SK-N-SH (cell line): ENCODE data around the gene FZR1. TPM values are rescaled to one million over a fixed set of nuclear protein-coding genes. Genes with fewer than 3 reads are reported as not detected.

Source experiments
- CTCF ChIA-PET: fragments of 300-600, 350-600 bp; formaldehyde crosslinking; extraction: SDS; loops from one replicate; lab custom pipeline; 2021; lab: Yijun Ruan, JAX
- POLR2A ChIA-PET: fragments of 350-600 bp; sonication (Branson Sonifier 250); formaldehyde crosslinking; extraction: SDS; loops from one replicate; lab custom pipeline; 2020; ENCODE audit warnings: antibody characterized with exemption, inconsistent platforms; lab: Yijun Ruan, JAX
- DNase-seq: peaks from one replicate; pipeline ENCODE4 v3.0.0; 2012
- H2AFZ ChIP-seq: fragments of 200-600 bp; sonication (generic); 2 replicates; pipeline ENCODE4 v1.8.1; 2016; ENCODE audit warnings: antibody characterized with exemption, mild to moderate bottlenecking, low read depth
- H3F3A ChIP-seq: fragments of 200-600 bp; sonication (generic); replicated peaks from 2 replicates; pipeline ENCODE3; 2016; ENCODE audit warnings: antibody characterized with exemption, mild to moderate bottlenecking; ENCODE audit not compliant: insufficient read depth
- H3K27ac ChIP-seq, 2 experiments: fragments of 200-500 bp in 1 of 2; fragments of 200-600 bp in 1 of 2; sonication (Bioruptor generic) in 1 of 2; sonication (generic), shearing (Covaris generic) in 1 of 2; 2 replicates each; pipeline versions ENCODE4 v1.5.1 to v1.6.1; 2014 to 2016; ENCODE audit warnings: low read depth in 2 of 2, inconsistent platforms in 1 of 2, low read length in 1 of 2, mild to moderate bottlenecking in 1 of 2, mixed read lengths in 1 of 2
- H3K27me3 ChIP-seq: fragments of 200-600 bp; sonication (generic), shearing (Covaris generic); 2 replicates; pipeline ENCODE4 v1.6.1; 2016; ENCODE audit warnings: mixed run types; ENCODE audit not compliant: insufficient read depth
- H3K36me3 ChIP-seq, 2 experiments: fragments of 200-500 bp in 1 of 2; fragments of 200-600 bp in 1 of 2; sonication (Bioruptor generic) in 1 of 2; sonication (generic) in 1 of 2; replicated peaks in 1 of 2; 2 replicates each; pipeline versions ENCODE3 to v1.5.1; 2014 to 2016; ENCODE audit warnings: low read length in 1 of 2, mild to moderate bottlenecking in 1 of 2; ENCODE audit not compliant: insufficient read depth in 2 of 2, control insufficient read depth in 1 of 2
- H3K4me1 ChIP-seq, 2 experiments: fragments of 200-500 bp in 1 of 2; fragments of 200-600 bp in 1 of 2; sonication (Bioruptor generic) in 1 of 2; sonication (generic), shearing (Covaris generic) in 1 of 2; 2 replicates each; pipeline versions ENCODE4 v1.5.1 to v1.6.1; 2014 to 2016; ENCODE audit warnings: low read depth in 1 of 2, low read length in 1 of 2, mixed run types in 1 of 2; ENCODE audit not compliant: insufficient read depth in 2 of 2, control insufficient read depth in 1 of 2
- H3K4me2 ChIP-seq: fragments of 200-600 bp; sonication (generic), shearing (Covaris generic); 2 replicates; pipeline ENCODE4 v1.6.1; 2017; ENCODE audit warnings: mixed run types
- H3K4me3 ChIP-seq, 2 experiments: fragments of 200-500 bp in 1 of 2; fragments of 200-600 bp in 1 of 2; sonication (Bioruptor generic) in 1 of 2; sonication (generic), shearing (Covaris generic) in 1 of 2; 2 replicates each; pipeline versions ENCODE4 v1.5.1 to v1.8.1; 2014 to 2016; ENCODE audit warnings: low read depth in 2 of 2, inconsistent platforms in 1 of 2, low read length in 1 of 2, mild to moderate bottlenecking in 1 of 2, mixed read lengths in 1 of 2, moderate library complexity in 1 of 2
- H3K79me2 ChIP-seq: fragments of 200-600 bp; sonication (generic); 2 replicates; pipeline ENCODE4 v1.8.1; 2017; ENCODE audit warnings: mild to moderate bottlenecking; ENCODE audit not compliant: insufficient read depth
- H3K9ac ChIP-seq: fragments of 200-600 bp; sonication (generic); 2 replicates; pipeline ENCODE4 v1.6.1; 2017; ENCODE audit warnings: mixed run types
- H3K9me2 ChIP-seq: fragments of 200-600 bp; sonication (generic); 2 replicates; pipeline ENCODE4 v1.6.1; 2017; ENCODE audit warnings: mixed run types
- H3K9me3 ChIP-seq: fragments of 200-600 bp; sonication (generic); 2 replicates; pipeline ENCODE4 v1.6.1; 2017; ENCODE audit warnings: mixed run types, mild to moderate bottlenecking, moderate library complexity
- H4K20me1 ChIP-seq: fragments of 200-600 bp; sonication (generic); 2 replicates; pipeline ENCODE4 v1.6.1; 2017; ENCODE audit warnings: mild to moderate bottlenecking, mixed run types; ENCODE audit not compliant: insufficient read depth
- CHD2 ChIP-seq: fragments of 150-350 bp; IDR thresholded peaks from 2 replicates; pipeline ENCODE4 v1.6.1; 2018; ENCODE audit warnings: low read length; ENCODE audit not compliant: partially characterized antibody
- ELF1 ChIP-seq: IDR thresholded peaks from 2 replicates; pipeline ENCODE4 v1.4.0; 2012
- GABPA ChIP-seq: IDR thresholded peaks from 2 replicates; pipeline ENCODE4 v1.4.0; 2012; ENCODE audit warnings: low read depth, mild to moderate bottlenecking
- MEF2A ChIP-seq: IDR thresholded peaks from 2 replicates; pipeline ENCODE4 v1.4.0; 2012; ENCODE audit warnings: low read depth, borderline replicate concordance
- MXI1 ChIP-seq: IDR thresholded peaks from 2 replicates; pipeline ENCODE4 v1.6.1; 2012; ENCODE audit warnings: mild to moderate bottlenecking, low read depth, low read length, improper control_type of control experiment
- NRF1 ChIP-seq: IDR thresholded peaks from 2 replicates; pipeline ENCODE4 v1.6.1; 2012; ENCODE audit warnings: low read depth, mild to moderate bottlenecking, low read length
- POLR2AphosphoS5 ChIP-seq: IDR thresholded peaks from 2 replicates; pipeline ENCODE4 v1.6.1; 2012; ENCODE audit warnings: low read depth, low read length
- RAD21 ChIP-seq: IDR thresholded peaks from 2 replicates; pipeline ENCODE4 v1.6.1; 2012; ENCODE audit warnings: mild to moderate bottlenecking, low read length
- RCOR1 ChIP-seq: fragments of 150-350 bp; IDR thresholded peaks from 2 replicates; pipeline ENCODE4 v1.6.1; 2017; ENCODE audit warnings: antibody characterized with exemption, low read length
- RFX5 ChIP-seq: IDR thresholded peaks from 2 replicates; pipeline ENCODE4 v1.6.1; 2012; ENCODE audit warnings: mild to moderate bottlenecking, improper control_type of control experiment, low read length
- RXRA ChIP-seq: IDR thresholded peaks from 2 replicates; pipeline ENCODE4 v1.4.0; 2012; ENCODE audit warnings: low read depth, mild to moderate bottlenecking, borderline replicate concordance
- SMC3 ChIP-seq: IDR thresholded peaks from 2 replicates; pipeline ENCODE4 v1.6.1; 2012; ENCODE audit warnings: low read depth, low read length, improper control_type of control experiment
- TAF1 ChIP-seq: IDR thresholded peaks from 2 replicates; pipeline ENCODE4 v1.6.1; 2012; ENCODE audit warnings: low read depth, mild to moderate bottlenecking, low read length, moderate library complexity, borderline replicate concordance
- TCF12 ChIP-seq: IDR thresholded peaks from 2 replicates; pipeline ENCODE4 v1.4.0; 2012
- TEAD4 ChIP-seq: IDR thresholded peaks from 2 replicates; pipeline ENCODE4 v1.4.0; 2012; ENCODE audit warnings: mild to moderate bottlenecking, borderline replicate concordance; ENCODE audit not compliant: insufficient read depth
- WGBS: methylation state at CpG from one replicate; pipeline ENCODE4 v1.1.6; 2017; ENCODE audit warnings: low lambda C conversion rate; 5-methylcytosine and 5-hydroxymethylcytosine counted together
- polyA plus RNA-seq, 3 experiments: library from polyadenylated mRNA; depleted of rRNA; stranded (reverse); fragments of >200 nt; gene quantifications; 2 replicates each; pipeline ENCODE4 v1.2.3, GENCODE V29; 2012
- TF ChIP-seq, protein P1 (sequence below): IDR thresholded peaks from 2 replicates; pipeline ENCODE4 v1.4.0; 2012; ENCODE audit warnings: low read depth, borderline replicate concordance
- TF ChIP-seq, protein P2 (sequence below): fragments of 150-350 bp; IDR thresholded peaks from 2 replicates; pipeline ENCODE4 v1.6.1; 2016; ENCODE audit warnings: mild to moderate bottlenecking, low read depth, low read length
- TF ChIP-seq, protein P3 (sequence below): fragments of 150-350 bp; IDR thresholded peaks from 2 replicates; pipeline ENCODE4 v1.6.1; 2017; ENCODE audit warnings: antibody characterized with exemption, low read length, low read depth, borderline replicate concordance
- TF ChIP-seq, protein P4 (sequence below): IDR thresholded peaks from 2 replicates; pipeline ENCODE4 v1.4.0; 2012; ENCODE audit warnings: low read depth

The FZR1 gene
- polyA plus RNA-seq, 1 of the 3 experiments (the other 2 are of a cell fraction), result 36.3 TPM

DNA sequence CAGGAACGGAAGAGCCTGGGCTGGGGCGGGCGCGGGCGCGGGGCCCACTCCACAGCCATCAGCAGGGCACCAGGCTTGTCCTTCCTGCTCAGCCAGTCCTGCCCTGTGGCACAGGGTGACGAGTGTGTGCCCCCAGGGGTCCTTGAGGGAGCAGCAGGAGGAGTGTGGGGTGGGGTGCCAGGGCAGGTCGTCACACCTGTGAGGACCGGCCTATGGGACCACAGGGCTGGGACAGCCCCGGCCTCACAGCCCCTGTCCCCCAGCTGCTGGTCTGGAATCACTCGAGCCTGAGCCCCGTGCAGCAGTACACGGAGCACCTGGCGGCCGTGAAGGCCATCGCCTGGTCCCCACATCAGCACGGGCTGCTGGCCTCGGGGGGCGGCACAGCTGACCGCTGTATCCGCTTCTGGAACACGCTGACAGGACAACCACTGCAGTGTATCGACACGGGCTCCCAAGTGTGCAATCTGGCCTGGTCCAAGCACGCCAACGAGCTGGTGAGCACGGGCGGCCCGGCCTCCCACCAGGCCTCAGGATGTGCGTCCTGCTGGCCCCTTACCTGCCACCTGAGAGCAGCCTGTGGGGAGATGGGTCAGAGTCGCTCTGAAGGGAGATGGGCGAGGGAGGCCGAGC lies 26.2 kb downstream of the FZR1 start:
- 93% methylated on average over 12 of the region's 33 CpGs for WGBS
- no peak overlapping the region for H3K4me2 ChIP-seq
- no peaks in the 10 kb centered on the region for H3K79me2 ChIP-seq
- no peaks in the 10 kb centered on the region for H3K9me3 ChIP-seq
- peaks cover under 1 to 52% of the 10 kb centered on the region in 2 experiments for H3K36me3 ChIP-seq
- no peak overlapping the region for H3K9ac ChIP-seq
- peaks cover 9% of the 10 kb centered on the region for H4K20me1 ChIP-seq
- TF ChIP-seq CHD2 (no peak), SMC3 (no peak), RAD21 (no peak), MEF2A (no peak), TCF12 (no peak), MXI1 (no peak), POLR2AphosphoS5 (no peak), RCOR1 (no peak), NRF1 (no peak), RFX5 (no peak), RXRA (no peak), GABPA (no peak), ELF1 (no peak), TEAD4 (no peak), TAF1 (no peak)
- TF ChIP-seq, protein P1, sequence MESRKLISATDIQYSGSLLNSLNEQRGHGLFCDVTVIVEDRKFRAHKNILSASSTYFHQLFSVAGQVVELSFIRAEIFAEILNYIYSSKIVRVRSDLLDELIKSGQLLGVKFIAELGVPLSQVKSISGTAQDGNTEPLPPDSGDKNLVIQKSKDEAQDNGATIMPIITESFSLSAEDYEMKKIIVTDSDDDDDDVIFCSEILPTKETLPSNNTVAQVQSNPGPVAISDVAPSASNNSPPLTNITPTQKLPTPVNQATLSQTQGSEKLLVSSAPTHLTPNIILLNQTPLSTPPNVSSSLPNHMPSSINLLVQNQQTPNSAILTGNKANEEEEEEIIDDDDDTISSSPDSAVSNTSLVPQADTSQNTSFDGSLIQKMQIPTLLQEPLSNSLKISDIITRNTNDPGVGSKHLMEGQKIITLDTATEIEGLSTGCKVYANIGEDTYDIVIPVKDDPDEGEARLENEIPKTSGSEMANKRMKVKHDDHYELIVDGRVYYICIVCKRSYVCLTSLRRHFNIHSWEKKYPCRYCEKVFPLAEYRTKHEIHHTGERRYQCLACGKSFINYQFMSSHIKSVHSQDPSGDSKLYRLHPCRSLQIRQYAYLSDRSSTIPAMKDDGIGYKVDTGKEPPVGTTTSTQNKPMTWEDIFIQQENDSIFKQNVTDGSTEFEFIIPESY, result no peak
- TF ChIP-seq, protein P2, sequence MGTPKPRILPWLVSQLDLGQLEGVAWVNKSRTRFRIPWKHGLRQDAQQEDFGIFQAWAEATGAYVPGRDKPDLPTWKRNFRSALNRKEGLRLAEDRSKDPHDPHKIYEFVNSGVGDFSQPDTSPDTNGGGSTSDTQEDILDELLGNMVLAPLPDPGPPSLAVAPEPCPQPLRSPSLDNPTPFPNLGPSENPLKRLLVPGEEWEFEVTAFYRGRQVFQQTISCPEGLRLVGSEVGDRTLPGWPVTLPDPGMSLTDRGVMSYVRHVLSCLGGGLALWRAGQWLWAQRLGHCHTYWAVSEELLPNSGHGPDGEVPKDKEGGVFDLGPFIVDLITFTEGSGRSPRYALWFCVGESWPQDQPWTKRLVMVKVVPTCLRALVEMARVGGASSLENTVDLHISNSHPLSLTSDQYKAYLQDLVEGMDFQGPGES, result no peak
- TF ChIP-seq, protein P3, sequence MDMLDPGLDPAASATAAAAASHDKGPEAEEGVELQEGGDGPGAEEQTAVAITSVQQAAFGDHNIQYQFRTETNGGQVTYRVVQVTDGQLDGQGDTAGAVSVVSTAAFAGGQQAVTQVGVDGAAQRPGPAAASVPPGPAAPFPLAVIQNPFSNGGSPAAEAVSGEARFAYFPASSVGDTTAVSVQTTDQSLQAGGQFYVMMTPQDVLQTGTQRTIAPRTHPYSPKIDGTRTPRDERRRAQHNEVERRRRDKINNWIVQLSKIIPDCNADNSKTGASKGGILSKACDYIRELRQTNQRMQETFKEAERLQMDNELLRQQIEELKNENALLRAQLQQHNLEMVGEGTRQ, result no peak
- TF ChIP-seq, protein P4, sequence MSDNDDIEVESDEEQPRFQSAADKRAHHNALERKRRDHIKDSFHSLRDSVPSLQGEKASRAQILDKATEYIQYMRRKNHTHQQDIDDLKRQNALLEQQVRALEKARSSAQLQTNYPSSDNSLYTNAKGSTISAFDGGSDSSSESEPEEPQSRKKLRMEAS, result no peak
- CTCF ChIA-PET, result interaction anchor here (1.2 to 1.4 kb wide), 2 partner anchors 13 to 54 kb away, joined by 3 to 6 read pairs; no protein-coding TSS in a partner anchor
- H3K4me3 ChIP-seq, result no peak overlapping the region
- no peak for DNase-seq
- H3K9me2 ChIP-seq, result no peaks in the 10 kb centered on the region
- H3K4me1 ChIP-seq, result no peaks in the 10 kb centered on the region; a peak in 1 of 4 replicates
- no peaks in the 10 kb centered on the region for H3F3A ChIP-seq
- H3K27ac ChIP-seq, result no peak overlapping the region
- POLR2A ChIA-PET, result no interaction called here
- no peak overlapping the region for H2AFZ ChIP-seq
- no peaks in the 10 kb centered on the region for H3K27me3 ChIP-seq
